Fibroblast of lung (primary cell): Measurements from ENCODE around the gene IGIP.

Experiments used
- EZH2 ChIP-seq: IDR thresholded peaks from 2 replicates; pipeline ENCODE4 v1.5.1; 2012; ENCODE audit warnings: low read length, control low read depth, mild to moderate bottlenecking; ENCODE audit errors: missing control alignments
- TF ChIP-seq, protein P1 (sequence below), 2 donors: IDR thresholded peaks in 1 of 2; conservative IDR thresholded peaks in 1 of 2; 1 replicate in 1 of 2; 2 replicates in 1 of 2; pipeline ENCODE4 v1.5.1; 2011 to 2012; ENCODE audit warnings: low read length in 2 of 2, control low read depth in 1 of 2, inconsistent platforms in 1 of 2, low read depth in 1 of 2, mild to moderate bottlenecking in 1 of 2

DNA sequence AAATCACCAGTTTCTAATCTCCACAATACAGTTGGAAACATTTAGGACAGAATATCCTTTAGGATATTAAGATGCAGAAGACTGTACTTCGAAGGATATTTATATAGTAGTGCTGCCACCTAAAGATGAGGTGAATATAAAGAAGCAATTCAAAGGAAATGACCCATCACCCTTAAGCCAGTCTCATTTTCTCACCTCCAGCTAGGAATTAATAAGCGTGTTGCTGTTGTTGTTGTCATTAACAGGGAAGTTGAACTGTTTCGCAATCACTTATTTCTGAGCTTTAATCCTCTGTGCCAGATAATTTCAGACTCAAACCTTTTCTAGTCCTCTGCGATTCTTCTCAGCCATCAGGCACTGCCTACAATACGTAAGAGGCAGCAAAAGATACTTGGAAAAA lies 19.6 kb upstream of the IGIP start:
- TF ChIP-seq, protein P1, sequence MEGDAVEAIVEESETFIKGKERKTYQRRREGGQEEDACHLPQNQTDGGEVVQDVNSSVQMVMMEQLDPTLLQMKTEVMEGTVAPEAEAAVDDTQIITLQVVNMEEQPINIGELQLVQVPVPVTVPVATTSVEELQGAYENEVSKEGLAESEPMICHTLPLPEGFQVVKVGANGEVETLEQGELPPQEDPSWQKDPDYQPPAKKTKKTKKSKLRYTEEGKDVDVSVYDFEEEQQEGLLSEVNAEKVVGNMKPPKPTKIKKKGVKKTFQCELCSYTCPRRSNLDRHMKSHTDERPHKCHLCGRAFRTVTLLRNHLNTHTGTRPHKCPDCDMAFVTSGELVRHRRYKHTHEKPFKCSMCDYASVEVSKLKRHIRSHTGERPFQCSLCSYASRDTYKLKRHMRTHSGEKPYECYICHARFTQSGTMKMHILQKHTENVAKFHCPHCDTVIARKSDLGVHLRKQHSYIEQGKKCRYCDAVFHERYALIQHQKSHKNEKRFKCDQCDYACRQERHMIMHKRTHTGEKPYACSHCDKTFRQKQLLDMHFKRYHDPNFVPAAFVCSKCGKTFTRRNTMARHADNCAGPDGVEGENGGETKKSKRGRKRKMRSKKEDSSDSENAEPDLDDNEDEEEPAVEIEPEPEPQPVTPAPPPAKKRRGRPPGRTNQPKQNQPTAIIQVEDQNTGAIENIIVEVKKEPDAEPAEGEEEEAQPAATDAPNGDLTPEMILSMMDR (conservative IDR thresholded peaks at IDR 0.05 in 1 of 2, IDR thresholded peaks at IDR 0.05 in 1 of 2; ENCODE audit: low read depth in 1 of 2, low read length in 2 of 2) = no peak
- TF ChIP-seq EZH2 = no peak
